Activated B cell treated with CpG ODN at 0.5 μM for 24 hours (primary cell): Measurements from ENCODE around the gene RASGRF2. TPM values are rescaled to one million over a fixed set of nuclear protein-coding genes. Genes with fewer than 3 reads are reported as not detected.

Experiments
- ATAC-seq: fragments of 200-7000 bp; cut with Tn5 transposase; one replicate; pipeline ENCODE4 v1.10.0; 2021; ENCODE audit warnings: low read depth, mild to moderate bottlenecking, moderate library complexity
- CTCF ChIA-PET: fragments of 350-600 bp; sonication (Branson Sonifier 250); formaldehyde crosslinking; loops from one replicate; lab custom pipeline; 2021; ENCODE audit warnings: antibody characterized with exemption; lab: Charles Lee
- POLR2A ChIA-PET: fragments of 350-600 bp; sonication (Branson Sonifier 250); formaldehyde crosslinking; loops from one replicate; lab custom pipeline; 2021; ENCODE audit warnings: antibody characterized with exemption; lab: Charles Lee
- DNase-seq: peaks from one replicate; pipeline ENCODE4 v3.0.0; 2022
- H3K27ac Mint-ChIP-seq: one replicate; pipeline ENCODE4 v1.8.0; 2020; ENCODE audit warnings: mixed read lengths
- H3K27me3 Mint-ChIP-seq: one replicate; pipeline ENCODE4 v1.8.0; 2021; ENCODE audit warnings: mixed read lengths
- H3K36me3 Mint-ChIP-seq: one replicate; pipeline ENCODE4 v1.8.0; 2021; ENCODE audit warnings: low read depth, mixed read lengths
- H3K4me1 Mint-ChIP-seq: one replicate; pipeline ENCODE4 v1.8.0; 2021; ENCODE audit warnings: mixed read lengths
- H3K4me3 Mint-ChIP-seq: one replicate; pipeline ENCODE4 v1.8.0; 2020; ENCODE audit warnings: mild to moderate bottlenecking, mixed read lengths
- H3K9me3 Mint-ChIP-seq: one replicate; pipeline ENCODE4 v1.8.0; 2020; ENCODE audit warnings: mixed read lengths
- intact Hi-C: fragments of 100-400 bp; cut with micrococcal nuclease; formaldehyde crosslinking; loops from one replicate; pipeline ENCODE4 v1.15.1; 2024
- total RNA-seq: library from RNA; stranded (reverse); gene quantifications from 2 replicates; pipeline ENCODE4 v1.2.3, GENCODE V29; 2022
- TF ChIP-seq, protein P1 (sequence below): fragments of 200-600 bp; IDR thresholded peaks from one replicate; pipeline ENCODE4 v1.8.0; 2022; ENCODE audit warnings: antibody characterized with exemption, mild to moderate bottlenecking

The RASGRF2 gene
- total RNA-seq, 1 donor from 2014 or later = 0.64 TPM

DNA sequence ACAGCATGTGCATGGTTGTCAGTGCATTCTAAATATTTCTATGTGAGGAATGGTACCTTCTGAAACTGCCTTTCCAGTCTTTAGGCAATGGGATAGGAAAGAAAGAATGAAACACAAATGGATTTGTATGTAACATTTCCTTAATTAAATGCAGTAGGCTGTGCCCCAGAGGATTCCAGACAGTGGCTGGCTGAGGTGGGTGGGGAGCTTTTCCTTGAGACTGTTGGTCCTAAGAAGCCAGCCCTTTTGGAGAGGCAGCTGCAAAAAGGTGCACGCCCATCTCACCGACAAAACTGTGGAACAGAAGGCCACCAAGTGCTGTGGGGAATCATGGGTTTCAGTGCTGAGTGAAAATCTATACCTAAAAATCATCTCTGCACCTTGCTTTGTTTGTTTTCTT lies 266.1 kb downstream of the RASGRF2 start:
- no peak overlapping the region for H3K4me3 Mint-ChIP-seq
- DNase-seq (no peak), ATAC-seq (no peak)
- no peaks in the 10 kb centered on the region for H3K36me3 Mint-ChIP-seq
- CTCF ChIA-PET = no interaction called here
- TF ChIP-seq, protein P1, sequence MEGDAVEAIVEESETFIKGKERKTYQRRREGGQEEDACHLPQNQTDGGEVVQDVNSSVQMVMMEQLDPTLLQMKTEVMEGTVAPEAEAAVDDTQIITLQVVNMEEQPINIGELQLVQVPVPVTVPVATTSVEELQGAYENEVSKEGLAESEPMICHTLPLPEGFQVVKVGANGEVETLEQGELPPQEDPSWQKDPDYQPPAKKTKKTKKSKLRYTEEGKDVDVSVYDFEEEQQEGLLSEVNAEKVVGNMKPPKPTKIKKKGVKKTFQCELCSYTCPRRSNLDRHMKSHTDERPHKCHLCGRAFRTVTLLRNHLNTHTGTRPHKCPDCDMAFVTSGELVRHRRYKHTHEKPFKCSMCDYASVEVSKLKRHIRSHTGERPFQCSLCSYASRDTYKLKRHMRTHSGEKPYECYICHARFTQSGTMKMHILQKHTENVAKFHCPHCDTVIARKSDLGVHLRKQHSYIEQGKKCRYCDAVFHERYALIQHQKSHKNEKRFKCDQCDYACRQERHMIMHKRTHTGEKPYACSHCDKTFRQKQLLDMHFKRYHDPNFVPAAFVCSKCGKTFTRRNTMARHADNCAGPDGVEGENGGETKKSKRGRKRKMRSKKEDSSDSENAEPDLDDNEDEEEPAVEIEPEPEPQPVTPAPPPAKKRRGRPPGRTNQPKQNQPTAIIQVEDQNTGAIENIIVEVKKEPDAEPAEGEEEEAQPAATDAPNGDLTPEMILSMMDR = no peak
- H3K9me3 Mint-ChIP-seq = no peaks in the 10 kb centered on the region
- intact Hi-C loops = no loop called here
- POLR2A ChIA-PET = no interaction called here
- H3K27me3 Mint-ChIP-seq = peaks cover 5% of the 10 kb centered on the region
- no peak overlapping the region for H3K27ac Mint-ChIP-seq
- H3K4me1 Mint-ChIP-seq = peaks cover 1% of the 10 kb centered on the region

DNA sequence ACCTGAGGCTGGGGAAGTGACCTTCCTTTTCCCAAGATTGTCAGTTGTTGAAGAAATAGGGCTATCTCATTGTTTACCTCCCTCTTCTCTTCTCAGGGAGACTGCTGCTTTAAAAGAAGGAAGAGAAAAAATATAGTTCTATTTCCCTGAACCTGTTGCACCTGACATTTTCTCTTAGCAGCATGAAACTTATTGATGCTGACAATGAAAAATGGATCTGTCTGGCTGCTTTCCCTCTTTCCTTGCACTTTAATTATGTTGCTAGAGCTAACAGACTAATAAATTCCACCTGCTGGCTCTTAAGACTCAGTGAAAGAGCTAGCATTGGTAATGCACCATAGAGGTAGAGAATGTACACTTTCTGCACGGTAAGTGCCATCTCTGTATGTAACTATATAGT lies 266.8 kb downstream of the RASGRF2 start:
- TF ChIP-seq, protein P1 = no peak
- no peak for ATAC-seq

DNA sequence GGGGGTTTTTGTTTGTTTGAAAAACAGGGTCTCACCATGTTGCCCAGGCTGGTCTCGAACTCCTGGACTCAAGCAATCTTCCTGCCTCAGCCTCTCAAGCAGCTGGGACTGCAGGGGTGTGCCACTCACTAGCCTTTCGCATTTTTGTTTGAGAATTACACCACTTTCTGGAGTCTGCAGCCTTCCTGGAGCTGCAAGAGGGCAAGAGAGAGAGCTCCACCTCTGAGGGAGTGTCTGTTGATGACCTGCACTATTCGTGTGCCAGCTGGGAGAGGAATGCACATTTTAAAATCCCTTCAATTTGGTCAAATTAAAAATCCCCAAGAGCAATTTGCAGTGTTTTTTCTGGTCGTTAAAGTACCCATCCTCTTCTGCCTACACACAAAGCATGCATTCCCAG lies 267.9 kb downstream of the RASGRF2 start:
- Mint-ChIP-seq H3K9me3 (no peaks in the 10 kb centered on the region), H3K27ac (no peak overlapping the region), H3K27me3 (peaks cover 10% of the 10 kb centered on the region), H3K4me1 (peaks cover 1% of the 10 kb centered on the region), H3K36me3 (no peaks in the 10 kb centered on the region), H3K4me3 (no peak overlapping the region)
- ATAC-seq = no peak
- DNase-seq = no peak
- ChIA-PET POLR2A (no interaction called here), CTCF (no interaction called here)
- TF ChIP-seq, protein P1 = no peak
- intact Hi-C loops = no loop called here

More for the DNA sequence above, 266.8 kb downstream of the RASGRF2 start:
- Mint-ChIP-seq H3K27ac (no peak overlapping the region), H3K4me1 (peaks cover 1% of the 10 kb centered on the region), H3K9me3 (no peaks in the 10 kb centered on the region), H3K27me3 (peaks cover 5% of the 10 kb centered on the region), H3K4me3 (no peak overlapping the region), H3K36me3 (no peaks in the 10 kb centered on the region)
- intact Hi-C loops = no loop called here
- ChIA-PET CTCF (no interaction called here), POLR2A (no interaction called here)
- DNase-seq = no peak

DNA sequence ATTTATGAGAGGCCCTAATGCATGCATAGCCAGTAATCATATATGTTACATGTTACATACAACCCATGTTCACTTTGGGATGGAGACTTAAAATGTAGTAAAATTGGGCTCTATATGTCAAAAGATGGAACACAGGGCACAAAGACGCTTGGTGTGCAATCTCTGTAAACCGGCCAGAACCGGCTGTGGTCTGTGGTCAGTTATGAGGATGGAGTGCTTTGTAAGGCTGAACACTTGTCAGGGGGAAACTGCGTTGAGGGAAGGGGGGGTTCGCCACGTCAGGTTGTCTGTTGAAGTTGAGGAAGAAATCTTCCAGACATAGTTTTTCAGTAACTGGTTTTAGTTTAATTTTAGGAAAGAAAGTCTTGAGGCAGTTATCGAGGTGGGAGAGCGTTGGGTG lies 270.3 kb downstream of the RASGRF2 start:
- POLR2A ChIA-PET = no interaction called here
- TF ChIP-seq, protein P1 = no peak
- CTCF ChIA-PET = no interaction called here
- DNase-seq (no peak), ATAC-seq (no peak)
- intact Hi-C loops = no loop called here
- Mint-ChIP-seq H3K4me3 (no peak overlapping the region), H3K27me3 (peaks cover 10% of the 10 kb centered on the region), H3K36me3 (no peaks in the 10 kb centered on the region), H3K9me3 (no peaks in the 10 kb centered on the region), H3K27ac (no peak overlapping the region), H3K4me1 (peaks cover 4% of the 10 kb centered on the region)

DNA sequence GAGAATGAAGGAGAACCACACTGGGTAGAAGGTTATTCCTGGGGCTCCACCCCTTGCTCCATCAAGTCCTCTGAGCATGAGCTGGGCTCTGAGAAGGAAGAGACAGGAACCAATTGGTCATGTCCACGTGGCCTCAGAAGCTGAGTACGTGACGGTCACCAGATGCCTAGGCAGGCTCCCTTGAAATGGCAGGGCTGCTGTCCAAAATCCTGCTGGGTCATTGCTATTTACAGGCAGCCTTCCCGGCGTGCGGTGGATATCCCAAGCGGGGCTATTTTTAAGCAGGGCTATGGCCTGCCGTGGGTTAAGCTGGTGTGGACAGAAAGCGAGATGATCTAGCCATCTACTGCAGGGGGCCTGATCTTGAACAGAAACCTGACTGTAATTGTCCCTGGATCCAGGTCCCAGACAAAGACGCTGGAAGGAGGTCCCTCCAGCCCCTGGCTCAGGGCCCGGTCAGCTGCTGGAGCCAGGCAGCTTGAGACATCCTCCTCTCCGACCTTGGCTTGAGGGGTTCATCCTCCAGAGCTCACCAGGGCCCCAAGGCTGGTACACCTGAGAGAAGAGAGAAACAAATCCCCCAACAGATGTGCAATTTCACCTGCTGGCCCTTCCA lies 272.4 kb downstream of the RASGRF2 start:
- intact Hi-C loops = no loop called here
- H3K9me3 Mint-ChIP-seq = no peaks in the 10 kb centered on the region
- no peak overlapping the region for H3K4me3 Mint-ChIP-seq
- H3K4me1 Mint-ChIP-seq = peaks cover 3% of the 10 kb centered on the region
- DNase-seq (no peak), ATAC-seq (no peak)
- ChIA-PET POLR2A (no interaction called here), CTCF (no interaction called here)
- no peaks in the 10 kb centered on the region for H3K36me3 Mint-ChIP-seq
- no peak overlapping the region for H3K27ac Mint-ChIP-seq
- peaks cover 10% of the 10 kb centered on the region for H3K27me3 Mint-ChIP-seq
- TF ChIP-seq, protein P1 = no peak
